Neural cell (in vitro differentiated cells): ENCODE data around the gene GRN. TPM values are rescaled to one million over a fixed set of nuclear protein-coding genes. Genes with fewer than 3 reads are reported as not detected.

ENCODE experiments used
- H2AFZ ChIP-seq: fragments of 200-600, 300-800 bp; sonication (generic), shearing (Covaris generic); 2 replicates; pipeline ENCODE4 v1.6.0; 2014; ENCODE audit warnings: low read depth, mild to moderate bottlenecking, antibody characterized with exemption, low read length, moderate library complexity
- H3F3A ChIP-seq: fragments of 200-600 bp; shearing (Covaris generic); 2 replicates; pipeline ENCODE4 v1.6.1; 2016; ENCODE audit warnings: mild to moderate bottlenecking, moderate library complexity, mixed read lengths, antibody characterized with exemption, low read length; ENCODE audit not compliant: insufficient read depth, poor library complexity, severe bottlenecking
- H3K27ac ChIP-seq: fragments of 200-600, 300-800 bp; sonication (generic), shearing (Covaris generic); 2 replicates; pipeline ENCODE4 v1.5.1; 2014; ENCODE audit warnings: mild to moderate bottlenecking, low read length, moderate library complexity
- H3K27me3 ChIP-seq: fragments of 300-800, 200-600 bp; sonication (generic), shearing (Covaris generic); 2 replicates; pipeline ENCODE4 v1.6.0; 2014; ENCODE audit warnings: mild to moderate bottlenecking, low read depth, low read length, moderate library complexity; ENCODE audit not compliant: insufficient read depth
- H3K36me3 ChIP-seq: fragments of 300-800, 200-600 bp; sonication (generic), shearing (Covaris generic); 2 replicates; pipeline ENCODE4 v1.5.1; 2014; ENCODE audit warnings: mild to moderate bottlenecking, antibody characterized with exemption, low read length, moderate library complexity; ENCODE audit not compliant: insufficient read depth
- H3K4me2 ChIP-seq: fragments of 300-800, 200-600 bp; sonication (generic), shearing (Covaris generic); 2 replicates; pipeline ENCODE4 v1.6.0; 2014; ENCODE audit warnings: mild to moderate bottlenecking, low read length
- H3K4me3 ChIP-seq: fragments of 300-800, 200-600 bp; sonication (generic), shearing (Covaris generic); 2 replicates; pipeline ENCODE4 v1.5.1; 2014; ENCODE audit warnings: mild to moderate bottlenecking, low read length, moderate library complexity
- H3K79me2 ChIP-seq: fragments of 200-600 bp; shearing (Covaris generic); replicated peaks from 2 replicates; pipeline ENCODE4 v1.6.0; 2014; ENCODE audit warnings: mild to moderate bottlenecking, low read length, moderate library complexity; ENCODE audit not compliant: insufficient read depth
- H3K9ac ChIP-seq: fragments of 300-800, 200-600 bp; sonication (generic), shearing (Covaris generic); 2 replicates; pipeline ENCODE4 v1.6.1; 2016; ENCODE audit warnings: mild to moderate bottlenecking, low read length, mixed read lengths
- H3K9me2 ChIP-seq: fragments of 200-600 bp; shearing (Covaris generic); 2 replicates; pipeline ENCODE4 v1.6.1; 2016; ENCODE audit warnings: mild to moderate bottlenecking, low read length, mixed read lengths; ENCODE audit not compliant: insufficient read depth
- H3K9me3 ChIP-seq: fragments of 200-600, 300-800 bp; sonication (generic), shearing (Covaris generic); 2 replicates; pipeline ENCODE4 v1.6.1; 2016; ENCODE audit warnings: mild to moderate bottlenecking, mixed run types, low read length, moderate library complexity, mixed read lengths
- H4K20me1 ChIP-seq: fragments of 200-600 bp; shearing (Covaris generic); 2 replicates; pipeline ENCODE4 v1.6.1; 2016; ENCODE audit warnings: mild to moderate bottlenecking, mixed run types; ENCODE audit not compliant: insufficient read depth
- CTCF ChIP-seq: fragments of 450-650 bp; IDR thresholded peaks from 2 replicates; pipeline ENCODE4 v1.5.1; 2014; ENCODE audit warnings: antibody characterized with exemption, mild to moderate bottlenecking, moderate library complexity; ENCODE audit not compliant: poor library complexity, severe bottlenecking
- EP300 ChIP-seq: fragments of 450-650 bp; conservative IDR thresholded peaks from 2 replicates; pipeline ENCODE4 v1.6.1; 2014; ENCODE audit warnings: antibody characterized with exemption, mild to moderate bottlenecking, moderate library complexity; ENCODE audit not compliant: poor library complexity, severe bottlenecking
- EZH2 ChIP-seq: fragments of 200-600, 300-800 bp; shearing (Covaris generic), sonication (generic); IDR thresholded peaks from 2 replicates; pipeline ENCODE4 v1.6.1; 2014; ENCODE audit warnings: antibody characterized with exemption, low read length, borderline replicate concordance, mild to moderate bottlenecking; ENCODE audit not compliant: insufficient read depth, poor library complexity, severe bottlenecking
- MXI1 ChIP-seq: fragments of 450-650 bp; conservative IDR thresholded peaks from 2 replicates; pipeline ENCODE4 v1.6.1; 2014; ENCODE audit warnings: antibody characterized with exemption, mild to moderate bottlenecking; ENCODE audit not compliant: poor library complexity, severe bottlenecking
- POLR2AphosphoS5 ChIP-seq: IDR thresholded peaks from 2 replicates; pipeline ENCODE4 v1.6.1; 2012
- RAD21 ChIP-seq: fragments of 450-650 bp; conservative IDR thresholded peaks from 2 replicates; pipeline ENCODE4 v1.6.1; 2014; ENCODE audit warnings: antibody characterized with exemption, mild to moderate bottlenecking, moderate library complexity
- REST ChIP-seq: IDR thresholded peaks from 2 replicates; pipeline ENCODE4 v1.6.1; 2012; ENCODE audit warnings: borderline replicate concordance
- SMC3 ChIP-seq: fragments of 450-650 bp; conservative IDR thresholded peaks from 2 replicates; pipeline ENCODE4 v1.6.1; 2014; ENCODE audit warnings: antibody characterized with exemption, mild to moderate bottlenecking, moderate library complexity; ENCODE audit not compliant: poor library complexity
- polyA plus RNA-seq: library from polyadenylated mRNA; depleted of rRNA; stranded (reverse); fragments of >200 nt; gene quantifications from 2 replicates; pipeline ENCODE4 v1.2.3, GENCODE V29; 2014

GRN gene
- polyA plus RNA-seq, 1 donor from 2014 or later: 21.8 TPM

- Histone ChIP-seq H3K4me3 (no peak overlapping the region), H4K20me1 (no peaks in the 10 kb centered on the region), H3K27me3 (no peaks in the 10 kb centered on the region), H3K9me2 (no peaks in the 10 kb centered on the region), H3F3A (no peaks in the 10 kb centered on the region), H3K36me3 (no peaks in the 10 kb centered on the region), H2AFZ (no peak overlapping the region), H3K9ac (no peak overlapping the region), H3K9me3 (no peaks in the 10 kb centered on the region), H3K4me2 (no peak overlapping the region), H3K27ac (no peak overlapping the region), H3K79me2 (no peaks in the 10 kb centered on the region)
- TF ChIP-seq RAD21: no peak
- no peak for TF ChIP-seq EZH2
- no peak for TF ChIP-seq EP300
- no peak for TF ChIP-seq POLR2AphosphoS5
- TF ChIP-seq SMC3: no peak
- TF ChIP-seq CTCF: no peak
- TF ChIP-seq REST: no peak
- TF ChIP-seq MXI1: no peak
Observed at GRCh38 chr17:44376779-44377178, 31.7 kb downstream of the GRN start.

- no peak overlapping the region for H3K4me3 ChIP-seq
- H3K9me3 ChIP-seq: no peaks in the 10 kb centered on the region
- H3K9ac ChIP-seq: no peak overlapping the region
- no peaks in the 10 kb centered on the region for H3K36me3 ChIP-seq
- no peaks in the 10 kb centered on the region for H3F3A ChIP-seq
- no peaks in the 10 kb centered on the region for H3K27me3 ChIP-seq
- no peaks in the 10 kb centered on the region for H3K79me2 ChIP-seq
- no peak overlapping the region for H3K27ac ChIP-seq
- H3K4me2 ChIP-seq: no peak overlapping the region
- H3K9me2 ChIP-seq: no peaks in the 10 kb centered on the region
- TF ChIP-seq POLR2AphosphoS5 (no peak), REST (no peak), EZH2 (no peak), MXI1 (no peak), CTCF (no peak), EP300 (no peak)
- no peaks in the 10 kb centered on the region for H4K20me1 ChIP-seq
- H2AFZ ChIP-seq: no peak overlapping the region
Observed at GRCh38 chr17:44378171-44378705, 33.1 kb downstream of the GRN start.
